MM.1S (cell line): ENCODE data around the gene LLPH.

ENCODE experiments used
- CTCF ChIP-seq: fragments of 300-600 bp; sonication (generic); IDR thresholded peaks from 2 replicates; pipeline ENCODE4 v1.5.1; 2016; ENCODE audit warnings: antibody characterized with exemption, low read length, mixed read lengths
- EZH2 ChIP-seq: fragments of 300-600 bp; sonication (generic); optimal IDR thresholded peaks from 2 replicates; pipeline ENCODE3; 2017; ENCODE audit warnings: low read depth, mild to moderate bottlenecking, antibody characterized with exemption, low read length, mixed read lengths
- EZH2phosphoT487 ChIP-seq: fragments of 300-600 bp; sonication (generic); IDR thresholded peaks from 2 replicates; pipeline ENCODE4 v1.6.1; 2018; ENCODE audit warnings: antibody characterized with exemption, low read length

GRCh38 chr12:66163289-66163688, 32.7 kb upstream of the LLPH start:
- TF ChIP-seq CTCF (no peak), EZH2 (no peak), EZH2phosphoT487 (no peak)
